ENCODE measurements around the gene CHST8.

Gene CHST8

DNA sequence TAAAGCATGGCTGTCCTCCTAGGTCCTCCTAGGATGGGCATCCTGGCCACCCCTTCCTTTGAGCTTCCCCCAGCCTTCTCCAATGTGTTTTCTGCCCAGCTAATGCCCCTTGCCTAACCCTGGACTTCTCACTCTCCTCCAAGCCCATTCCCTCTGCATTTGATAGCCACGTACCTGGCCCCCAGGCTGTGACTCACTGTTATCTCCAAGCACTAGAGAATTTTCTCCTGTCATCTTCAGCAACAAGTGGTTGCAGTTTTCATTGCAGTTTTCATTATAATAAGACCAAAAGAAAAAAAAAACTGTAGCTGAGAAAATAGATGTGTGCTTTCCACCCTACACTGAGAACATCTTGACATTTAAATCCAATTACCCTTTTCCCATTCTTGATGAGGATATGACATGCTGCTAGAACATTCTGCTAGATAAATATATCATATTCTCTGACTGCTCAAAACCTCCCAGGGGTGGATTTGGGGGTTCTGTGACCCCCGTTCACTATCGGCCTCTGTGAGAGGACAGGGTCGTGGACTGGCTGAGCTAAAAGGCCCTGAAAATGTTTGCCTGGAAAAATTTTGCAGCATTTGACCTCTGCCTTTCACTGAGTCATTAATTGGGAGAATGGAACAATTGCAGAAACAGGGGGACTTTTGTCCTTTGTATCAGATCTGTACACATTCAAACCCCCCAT, 116.1 kb downstream of the CHST8 start:
- Histone ChIP-seq H4K20me1 (ENCODE audit: insufficient read depth, low read length) (no peaks in the 10 kb centered on the region), H3K27ac (ENCODE audit: low read length) (no peak overlapping the region), H3K36me3 (replicated peaks; ENCODE audit: insufficient read depth, low read length) (no peaks in the 10 kb centered on the region), H3K4me2 (ENCODE audit: low read depth, low read length) (no peak overlapping the region), H3K9ac (ENCODE audit: low read length) (no peak overlapping the region), H3K79me2 (ENCODE audit: low read length) (no peaks in the 10 kb centered on the region), H3F3A (ENCODE audit: insufficient read depth, low read length) (no peaks in the 10 kb centered on the region), H2AFZ (ENCODE audit: low read length) (no peak overlapping the region), H3K4me1 (ENCODE audit: low read length) (no peaks in the 10 kb centered on the region), H3K9me3 (replicated peaks; ENCODE audit: insufficient read depth, low read length) (no peaks in the 10 kb centered on the region), H3K4me3 (ENCODE audit: low read length) (no peak overlapping the region), H3K9me2 (replicated peaks; ENCODE audit: insufficient read depth, low read length) (no peaks in the 10 kb centered on the region), H3K27me3 (replicated peaks; ENCODE audit: insufficient read depth, low read length) (peaks cover 18% of the 10 kb centered on the region)
- DNase-seq = no peak
- TF ChIP-seq, protein P1, sequence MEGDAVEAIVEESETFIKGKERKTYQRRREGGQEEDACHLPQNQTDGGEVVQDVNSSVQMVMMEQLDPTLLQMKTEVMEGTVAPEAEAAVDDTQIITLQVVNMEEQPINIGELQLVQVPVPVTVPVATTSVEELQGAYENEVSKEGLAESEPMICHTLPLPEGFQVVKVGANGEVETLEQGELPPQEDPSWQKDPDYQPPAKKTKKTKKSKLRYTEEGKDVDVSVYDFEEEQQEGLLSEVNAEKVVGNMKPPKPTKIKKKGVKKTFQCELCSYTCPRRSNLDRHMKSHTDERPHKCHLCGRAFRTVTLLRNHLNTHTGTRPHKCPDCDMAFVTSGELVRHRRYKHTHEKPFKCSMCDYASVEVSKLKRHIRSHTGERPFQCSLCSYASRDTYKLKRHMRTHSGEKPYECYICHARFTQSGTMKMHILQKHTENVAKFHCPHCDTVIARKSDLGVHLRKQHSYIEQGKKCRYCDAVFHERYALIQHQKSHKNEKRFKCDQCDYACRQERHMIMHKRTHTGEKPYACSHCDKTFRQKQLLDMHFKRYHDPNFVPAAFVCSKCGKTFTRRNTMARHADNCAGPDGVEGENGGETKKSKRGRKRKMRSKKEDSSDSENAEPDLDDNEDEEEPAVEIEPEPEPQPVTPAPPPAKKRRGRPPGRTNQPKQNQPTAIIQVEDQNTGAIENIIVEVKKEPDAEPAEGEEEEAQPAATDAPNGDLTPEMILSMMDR (IDR thresholded peaks at IDR 0.05; ENCODE audit: low read length) = no peak
- no peak for TF ChIP-seq EZH2phosphoT487 (IDR thresholded peaks at IDR 0.05; ENCODE audit: low read length)
- no peak for TF ChIP-seq EZH2 (optimal IDR thresholded peaks at IDR 0.05; ENCODE audit: low read depth, low read length)

DNA sequence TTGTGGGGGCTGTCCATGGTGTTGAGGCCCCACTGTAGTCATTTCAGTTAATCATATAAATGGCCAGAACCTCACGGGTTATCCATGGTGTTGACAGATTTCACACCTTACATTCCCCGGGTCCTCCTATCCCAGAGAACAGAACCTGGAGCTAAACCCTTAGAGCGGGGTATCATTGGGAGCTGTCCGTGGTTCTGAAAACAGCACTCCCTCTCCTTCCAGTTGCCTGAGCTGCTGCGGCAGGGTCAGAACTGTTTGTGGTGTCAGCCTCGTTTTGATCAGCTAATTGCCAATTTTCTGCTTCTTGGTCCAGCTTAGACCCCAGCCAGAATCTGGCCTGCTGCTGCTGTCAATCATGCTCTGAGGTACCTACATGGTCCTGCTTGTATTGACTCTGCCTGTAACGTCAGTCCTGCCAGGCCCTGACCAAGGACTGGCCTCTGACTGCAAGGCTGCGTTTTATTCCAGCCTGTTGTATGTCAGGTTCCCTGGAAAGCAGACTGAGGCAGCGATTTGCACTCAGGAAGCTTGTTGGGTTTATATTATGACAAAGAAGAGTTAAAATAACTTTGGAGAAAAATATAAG, 119.2 kb downstream of the CHST8 start:
- no peak overlapping the region for H3K27ac ChIP-seq (ENCODE audit: low read length)
- H3K4me2 ChIP-seq (ENCODE audit: low read depth, low read length) = no peak overlapping the region
- no peaks in the 10 kb centered on the region for H3K36me3 ChIP-seq (replicated peaks; ENCODE audit: insufficient read depth, low read length)
- H3K9ac ChIP-seq (ENCODE audit: low read length) = no peak overlapping the region
- H3K9me3 ChIP-seq (replicated peaks; ENCODE audit: insufficient read depth, low read length) = no peaks in the 10 kb centered on the region
- H4K20me1 ChIP-seq (ENCODE audit: insufficient read depth, low read length) = no peaks in the 10 kb centered on the region
- no peaks in the 10 kb centered on the region for H3K79me2 ChIP-seq (ENCODE audit: low read length)
- no peak overlapping the region for H2AFZ ChIP-seq (ENCODE audit: low read length)
- peaks cover 25% of the 10 kb centered on the region for H3K27me3 ChIP-seq (replicated peaks; ENCODE audit: insufficient read depth, low read length)
- no peaks in the 10 kb centered on the region for H3F3A ChIP-seq (ENCODE audit: insufficient read depth, low read length)
- peak; percentile 12 for DNase-seq
- no peaks in the 10 kb centered on the region for H3K4me1 ChIP-seq (ENCODE audit: low read length)
- no peak for TF ChIP-seq EZH2 (optimal IDR thresholded peaks at IDR 0.05; ENCODE audit: low read depth, low read length)
- TF ChIP-seq EZH2phosphoT487 (IDR thresholded peaks at IDR 0.05; ENCODE audit: low read length) = no peak
- TF ChIP-seq, protein P1 (IDR thresholded peaks at IDR 0.05; ENCODE audit: low read length) = no peak
- H3K9me2 ChIP-seq (replicated peaks; ENCODE audit: insufficient read depth, low read length) = no peaks in the 10 kb centered on the region
- no peak overlapping the region for H3K4me3 ChIP-seq (ENCODE audit: low read length)

DNA sequence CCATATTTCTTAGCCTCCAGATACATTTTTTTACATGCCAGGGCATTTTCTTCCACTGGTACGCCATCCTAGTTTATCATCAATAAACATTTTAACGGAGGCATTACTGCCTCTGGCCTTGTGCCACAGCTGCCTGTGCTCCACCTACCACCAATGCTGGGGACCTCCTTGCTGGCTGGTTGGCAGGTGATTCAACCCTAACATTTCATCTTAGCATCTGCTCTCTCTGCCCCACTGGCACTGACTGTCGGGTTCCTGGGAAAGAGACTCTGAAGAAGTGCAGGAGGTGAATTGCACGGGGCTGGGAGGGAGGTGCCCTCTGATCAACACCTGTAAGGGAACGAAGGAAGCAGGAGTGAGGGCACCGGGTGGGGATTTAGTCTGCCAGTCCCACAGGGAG, 123.5 kb downstream of the CHST8 start:
- H4K20me1 ChIP-seq (ENCODE audit: insufficient read depth, low read length) = no peaks in the 10 kb centered on the region
- H3K4me2 ChIP-seq (ENCODE audit: low read depth, low read length) = no peak overlapping the region
- H3K9ac ChIP-seq (ENCODE audit: low read length) = no peak overlapping the region
- H3F3A ChIP-seq (ENCODE audit: insufficient read depth, low read length) = no peaks in the 10 kb centered on the region
- H3K27me3 ChIP-seq (replicated peaks; ENCODE audit: insufficient read depth, low read length) = peaks cover 27% of the 10 kb centered on the region
- no peaks in the 10 kb centered on the region for H3K4me1 ChIP-seq (ENCODE audit: low read length)
- TF ChIP-seq EZH2phosphoT487 (IDR thresholded peaks at IDR 0.05; ENCODE audit: low read length) = no peak
- TF ChIP-seq EZH2 (optimal IDR thresholded peaks at IDR 0.05; ENCODE audit: low read depth, low read length) = no peak
- TF ChIP-seq, protein P1 (IDR thresholded peaks at IDR 0.05; ENCODE audit: low read length) = no peak
- no peaks in the 10 kb centered on the region for H3K36me3 ChIP-seq (replicated peaks; ENCODE audit: insufficient read depth, low read length)
- no peaks in the 10 kb centered on the region for H3K9me3 ChIP-seq (replicated peaks; ENCODE audit: insufficient read depth, low read length)
- H2AFZ ChIP-seq (ENCODE audit: low read length) = no peak overlapping the region
- no peaks in the 10 kb centered on the region for H3K79me2 ChIP-seq (ENCODE audit: low read length)
- no peak overlapping the region for H3K27ac ChIP-seq (ENCODE audit: low read length)
- H3K9me2 ChIP-seq (replicated peaks; ENCODE audit: insufficient read depth, low read length) = no peaks in the 10 kb centered on the region
- DNase-seq = no peak
- H3K4me3 ChIP-seq (ENCODE audit: low read length) = no peak overlapping the region
